DMS79 treated with DMSO at 0.1 percent for 48 hours (cell line): Measurements from ENCODE around the gene C8A.

ENCODE experiments used
- DNase-seq: peaks from one replicate; lab custom pipeline; 2025; lab: John Stamatoyannopoulos, UW

C8A gene

GRCh38 chr1:56894014-56894413 lies 39.4 kb downstream of the C8A start:
- no peak for DNase-seq

GRCh38 chr1:56897150-56898004 lies 42.8 kb downstream of the C8A start:
- DNase-seq, result no peak

GRCh38 chr1:56898005-56898373 lies 43.4 kb downstream of the C8A start:
- DNase-seq, result no peak

DNA sequence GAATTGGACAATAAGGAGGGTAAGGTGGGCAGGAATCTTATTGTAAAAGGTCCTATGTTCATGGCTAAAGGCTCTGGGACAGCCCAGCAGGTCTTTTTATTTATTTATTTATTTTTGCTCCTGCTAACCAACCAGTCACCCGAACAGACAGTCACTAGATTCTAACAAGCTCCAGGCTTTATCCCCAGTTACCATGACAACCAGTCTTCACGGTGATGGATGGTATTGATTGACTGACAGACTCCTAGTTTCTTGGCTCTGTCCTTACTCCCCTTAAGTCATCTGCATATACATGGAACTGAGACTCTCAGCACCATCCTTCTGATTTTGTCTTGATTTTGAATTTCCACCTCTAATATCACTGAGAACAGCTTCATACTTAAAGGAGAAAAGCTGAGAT lies 44.3 kb downstream of the C8A start:
- DNase-seq, result no peak

GRCh38 chr1:56901716-56902115 lies 47.1 kb downstream of the C8A start:
- DNase-seq, result no peak

- DNase-seq, result no peak
Measured at GRCh38 chr1:56903778-56904177, 49.2 kb downstream of the C8A start.

GRCh38 chr1:56904663-56905397 lies 50.2 kb downstream of the C8A start:
- DNase-seq, result no peak

DNA sequence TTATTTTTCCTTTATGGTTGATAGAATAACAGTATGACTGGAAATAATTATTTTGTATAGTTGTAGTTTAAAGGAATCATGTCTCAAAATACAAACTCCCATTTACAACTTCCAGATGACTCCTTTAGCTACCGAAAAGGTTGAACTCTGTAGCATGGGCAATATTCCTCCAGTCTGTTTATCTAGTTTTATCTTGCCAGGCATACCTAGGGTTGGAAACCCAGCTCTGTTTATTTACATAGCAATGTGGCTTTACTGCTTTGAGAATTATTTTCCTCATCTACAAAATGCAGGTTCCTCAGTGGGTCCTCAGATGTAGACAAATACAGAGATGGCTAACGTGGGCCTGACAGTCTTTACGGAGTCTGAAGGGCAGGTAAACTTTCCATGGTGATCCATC lies 51.1 kb downstream of the C8A start:
- no peak for DNase-seq

GRCh38 chr1:56908619-56909221 lies 54.1 kb downstream of the C8A start:
- no peak for DNase-seq

GRCh38 chr1:56910441-56910985 lies 55.9 kb downstream of the C8A start:
- no peak for DNase-seq

- DNase-seq, result no peak
Measured at GRCh38 chr1:56911098-56911938, 56.7 kb downstream of the C8A start.

DNA sequence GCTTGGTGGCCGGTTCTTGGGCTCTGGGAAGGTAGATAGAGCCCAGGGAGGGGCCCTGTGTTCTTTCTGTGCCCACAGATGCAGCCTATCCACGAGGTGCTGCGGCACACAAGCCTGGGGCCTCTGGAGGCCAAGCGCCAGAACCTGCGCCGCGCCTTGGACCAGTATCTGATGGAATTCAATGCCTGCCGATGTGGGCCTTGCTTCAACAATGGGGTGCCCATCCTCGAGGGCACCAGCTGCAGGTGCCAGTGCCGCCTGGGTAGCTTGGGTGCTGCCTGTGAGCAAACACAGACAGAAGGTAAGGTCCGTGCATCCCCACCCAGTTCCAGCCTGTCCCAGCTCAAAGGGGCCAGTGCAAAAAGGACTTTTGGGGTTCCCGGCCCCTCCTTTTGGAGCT lies 57.7 kb downstream of the C8A start:
- DNase-seq, result no peak

DNA sequence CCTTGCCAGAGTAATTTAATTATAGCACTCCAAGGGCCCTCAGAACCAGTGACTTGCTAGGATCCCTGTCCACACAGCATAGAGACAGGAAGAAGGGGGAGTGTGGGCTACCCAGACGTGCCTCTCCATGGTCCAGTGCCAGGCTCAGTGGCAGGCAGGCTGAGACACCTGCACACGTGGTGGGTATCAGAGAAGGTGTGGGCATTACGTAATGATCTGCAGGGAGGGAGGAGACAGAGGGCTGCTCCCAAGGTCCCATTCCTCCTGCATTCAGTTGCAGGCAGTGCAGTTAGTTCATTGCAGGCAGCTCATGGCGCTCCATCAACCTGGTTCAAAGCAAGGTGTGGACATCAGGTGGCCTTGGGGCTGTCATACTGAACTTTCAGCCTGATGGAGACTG lies 61.4 kb downstream of the C8A start:
- DNase-seq, result no peak

DNA sequence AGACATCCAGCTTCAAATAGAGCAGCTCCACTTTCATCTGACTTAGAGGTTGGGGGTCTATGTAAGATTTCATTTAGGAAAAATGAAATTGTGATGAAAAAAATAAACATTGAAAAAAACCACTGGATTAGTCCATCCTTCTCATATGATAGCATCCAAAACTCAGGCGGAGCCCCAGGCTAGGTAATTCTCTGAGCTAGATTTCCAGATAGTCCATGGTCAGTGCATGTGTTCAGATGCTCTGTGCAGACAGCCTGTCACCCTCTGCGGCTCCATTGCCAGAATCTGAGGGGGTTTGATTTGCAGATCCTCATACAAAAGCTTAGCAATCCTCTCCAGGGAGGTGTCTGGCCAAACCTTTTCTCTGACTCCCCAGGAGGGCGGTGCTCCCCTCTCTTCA lies 62.0 kb downstream of the C8A start:
- no peak for DNase-seq

DNA sequence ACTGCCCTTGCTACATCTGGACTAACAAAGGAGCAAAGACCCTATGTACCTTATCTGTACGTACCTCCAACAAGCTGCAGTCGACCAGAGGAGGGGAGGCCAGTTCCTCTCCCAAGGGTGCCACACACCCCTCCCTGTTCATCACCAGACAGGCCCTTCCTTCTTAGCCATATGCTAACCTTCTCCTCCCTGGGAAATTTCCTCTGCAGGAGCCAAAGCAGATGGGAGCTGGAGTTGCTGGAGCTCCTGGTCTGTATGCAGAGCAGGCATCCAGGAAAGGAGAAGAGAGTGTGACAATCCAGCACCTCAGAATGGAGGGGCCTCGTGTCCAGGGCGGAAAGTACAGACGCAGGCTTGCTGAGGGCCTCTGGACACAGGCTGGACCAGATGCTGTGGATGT lies 62.8 kb downstream of the C8A start:
- DNase-seq, result no peak

GRCh38 chr1:56920591-56921001 lies 66.0 kb downstream of the C8A start:
- no peak for DNase-seq

DNA sequence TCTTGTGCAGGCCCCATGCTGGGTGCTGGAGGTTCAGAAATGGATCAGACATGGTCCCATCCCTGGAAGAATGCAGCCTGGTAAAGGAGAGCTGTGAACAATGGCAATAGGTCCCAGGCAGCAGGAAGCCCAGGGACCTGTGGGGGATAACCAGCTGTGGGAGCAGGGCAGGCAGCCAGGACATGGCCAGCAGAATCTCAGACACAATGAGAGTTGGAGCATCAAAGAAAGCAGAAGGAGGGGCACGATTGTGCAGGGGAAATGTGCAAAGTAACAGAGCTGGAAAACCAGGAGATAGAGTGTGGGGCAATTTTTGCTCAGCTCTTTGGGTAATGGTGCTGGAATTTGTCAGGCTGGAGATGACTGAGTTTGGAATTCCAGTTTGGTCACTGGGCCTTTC lies 66.9 kb downstream of the C8A start:
- DNase-seq, result no peak

DNA sequence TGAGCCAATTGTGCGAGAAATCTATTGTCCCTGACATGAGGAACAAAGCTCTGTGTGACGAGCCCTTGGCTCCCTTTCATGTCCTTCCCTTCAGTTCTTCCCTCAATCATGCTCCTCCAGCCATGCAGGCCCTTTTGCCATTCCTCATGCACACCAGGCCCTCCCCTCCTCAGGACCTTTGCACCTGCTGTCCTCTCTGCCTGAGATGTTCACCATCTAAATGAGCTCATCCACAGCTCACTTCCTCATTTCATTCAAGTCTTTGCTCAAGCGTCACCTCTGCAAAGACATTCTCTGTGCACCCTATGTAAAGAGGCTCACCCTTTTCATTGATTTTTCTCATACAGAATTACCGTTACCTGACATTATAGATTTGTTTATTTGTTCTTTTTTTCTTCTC lies 67.5 kb downstream of the C8A start:
- no peak for DNase-seq

DNA sequence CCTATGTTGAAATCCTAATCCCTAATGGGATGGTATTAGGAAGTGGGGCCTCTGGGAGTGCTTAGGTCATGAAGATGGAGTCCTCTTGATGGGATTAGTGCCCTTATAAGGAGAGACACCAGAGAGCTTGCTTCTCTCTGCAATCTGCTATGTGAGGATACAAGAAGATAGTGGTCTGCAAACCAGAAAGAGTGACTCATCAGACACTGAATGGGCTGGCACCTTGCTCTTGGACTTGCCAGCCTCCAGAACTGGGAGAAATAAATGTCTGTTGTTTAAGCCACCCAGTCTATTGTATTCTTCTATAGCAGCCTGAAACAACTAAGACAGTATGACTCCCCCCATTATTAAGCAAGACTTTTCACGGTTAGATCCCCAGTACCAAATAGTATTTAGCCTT lies 67.9 kb downstream of the C8A start:
- DNase-seq, result no peak

- DNase-seq, result no peak
Measured at GRCh38 chr1:56923201-56923600, 68.6 kb downstream of the C8A start.

DNA sequence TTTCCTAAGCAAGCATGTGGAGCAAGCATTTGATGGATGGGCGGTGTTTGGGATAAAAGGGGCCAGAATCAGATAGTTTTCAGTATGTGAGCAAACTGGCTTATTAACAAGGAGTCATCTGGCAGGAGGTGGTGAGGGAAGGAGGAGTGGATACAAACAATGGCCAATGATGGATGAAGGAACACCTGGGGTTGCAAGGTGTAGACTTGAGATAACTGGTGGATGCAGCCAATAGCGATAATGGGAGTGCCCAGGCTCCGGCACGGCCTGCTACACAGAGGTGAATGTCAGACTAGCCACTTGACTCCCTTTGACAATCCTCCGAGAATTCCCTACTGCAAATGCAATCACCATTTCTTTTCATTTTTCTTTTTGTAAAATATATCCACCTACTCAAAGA lies 69.5 kb downstream of the C8A start:
- DNase-seq, result no peak

DNA sequence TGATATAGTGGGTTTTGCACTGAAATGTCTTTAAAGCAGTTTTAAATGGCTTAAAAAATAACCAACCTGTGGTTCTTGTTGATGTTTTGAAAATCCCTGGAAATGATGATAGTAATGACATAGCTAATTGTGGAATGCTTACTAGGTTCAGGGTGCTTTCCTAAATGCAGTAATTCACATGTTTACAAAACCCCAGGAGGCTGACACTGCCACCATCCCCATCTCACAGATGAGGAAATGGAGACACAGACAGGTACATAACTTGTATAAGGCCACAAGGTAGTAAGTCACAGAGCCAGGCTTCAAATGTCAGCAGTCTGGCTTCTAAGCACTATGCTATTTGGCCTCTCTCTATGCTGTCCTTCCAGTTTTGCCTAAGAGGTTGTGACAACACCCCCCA lies 70.6 kb downstream of the C8A start:
- no peak for DNase-seq
